Endothelial cell of umbilical vein (primary cell): Measurements from ENCODE around the gene CDK5RAP2. TPM values are rescaled to one million over a fixed set of nuclear protein-coding genes. Genes with fewer than 3 reads are reported as not detected.

Source experiments
- BruUV-seq: library from RNA; stranded (reverse); fragments of 400-500 nt; replicated peaks from 2 replicates; lab custom pipeline; 2021; lab: Mats Ljungman, UMichigan
- CTCF ChIA-PET: fragments of 300-600, 350-600 bp; sonication (Branson Sonifier 250); formaldehyde crosslinking; loops from one replicate; lab custom pipeline; 2021; ENCODE audit warnings: antibody characterized with exemption, inconsistent platforms; lab: Charles Lee
- POLR2A ChIA-PET: fragments of 300-600, 350-600 bp; sonication (Branson Sonifier 250); formaldehyde crosslinking; loops from one replicate; lab custom pipeline; 2021; ENCODE audit warnings: antibody characterized with exemption, inconsistent platforms; lab: Charles Lee
- DNase-seq: peaks from one replicate; pipeline ENCODE4 v3.0.0-alpha.2; 2011; ENCODE audit warnings: low read depth, low spot score
- FAIRE-seq: peaks from 2 replicates; lab custom pipeline; 2011; peaks lifted over from hg19 to GRCh38; lab: Jason Lieb, UNC
- H2AFZ ChIP-seq: 2 replicates; pipeline ENCODE4 v1.6.0; 2012; ENCODE audit warnings: low read depth, low read length, control low read depth, inconsistent platforms
- H3K27ac ChIP-seq: 2 replicates; pipeline ENCODE4 v1.5.1; 2011; ENCODE audit warnings: low read depth, mild to moderate bottlenecking, control low read depth, low read length, moderate library complexity; ENCODE audit not compliant: insufficient read depth
- H3K27me3 ChIP-seq, 2 experiments: 2 replicates each; pipeline versions ENCODE4 v1.6.0 to v1.6.1; 2011; ENCODE audit warnings: low read length in 2 of 2, mixed read lengths in 1 of 2; ENCODE audit not compliant: control insufficient read depth in 2 of 2, insufficient read depth in 2 of 2
- H3K36me3 ChIP-seq, 2 experiments: 2 replicates in 1 of 2; 3 replicates in 1 of 2; pipeline ENCODE4 v1.5.1; 2011; ENCODE audit warnings: low read length in 2 of 2, mild to moderate bottlenecking in 1 of 2, moderate library complexity in 1 of 2; ENCODE audit not compliant: control insufficient read depth in 2 of 2, insufficient read depth in 2 of 2; ENCODE audit errors: extremely low read depth in 1 of 2
- H3K4me1 ChIP-seq: 3 replicates; pipeline ENCODE4 v1.5.1; 2011; ENCODE audit warnings: mild to moderate bottlenecking, low read length; ENCODE audit not compliant: control insufficient read depth, insufficient read depth; ENCODE audit errors: extremely low read depth
- H3K4me2 ChIP-seq: 2 replicates; pipeline ENCODE4 v1.6.1; 2011; ENCODE audit warnings: low read length, control low read depth, mixed read lengths; ENCODE audit not compliant: insufficient read depth
- H3K4me3 ChIP-seq, 3 experiments: fragments of 200-600 bp in 1 of 3; sonication (generic), shearing (Covaris generic) in 1 of 3; replicated peaks in 1 of 3; 2 replicates each; pipeline ENCODE4 v1.5.1; 2011 to 2016; ENCODE audit warnings: control low read depth in 3 of 3, low read length in 3 of 3, mild to moderate bottlenecking in 2 of 3, inconsistent platforms in 1 of 3, low read depth in 1 of 3, moderate library complexity in 1 of 3; ENCODE audit not compliant: insufficient read depth in 1 of 3
- H3K79me2 ChIP-seq: 2 replicates; pipeline ENCODE4 v1.6.0; 2012; ENCODE audit warnings: low read length, inconsistent platforms; ENCODE audit not compliant: control insufficient read depth, insufficient read depth
- H3K9ac ChIP-seq: replicated peaks from 2 replicates; pipeline ENCODE3; 2011; ENCODE audit warnings: low read length, control low read depth; ENCODE audit not compliant: insufficient read depth; ENCODE audit errors: extremely low read depth
- H3K9me1 ChIP-seq: replicated peaks from 3 replicates; pipeline ENCODE4 v1.6.0; 2011; ENCODE audit warnings: mild to moderate bottlenecking, low read length; ENCODE audit not compliant: control insufficient read depth, insufficient read depth; ENCODE audit errors: extremely low read depth
- H3K9me3 ChIP-seq: replicated peaks from 2 replicates; pipeline ENCODE4 v1.5.1; 2012; ENCODE audit warnings: low read length, inconsistent platforms; ENCODE audit not compliant: control insufficient read depth, insufficient read depth
- H4K20me1 ChIP-seq: replicated peaks from 2 replicates; pipeline ENCODE3; 2011; ENCODE audit warnings: mild to moderate bottlenecking, low read length; ENCODE audit not compliant: control insufficient read depth, insufficient read depth; ENCODE audit errors: extremely low read depth
- CTCF ChIP-seq, 2 donors: IDR thresholded peaks; 1 replicate in 1 of 2; 2 replicates in 1 of 2; pipeline ENCODE4 v1.5.1; 2011; ENCODE audit warnings: low read length in 2 of 2, mild to moderate bottlenecking in 2 of 2, moderate library complexity in 2 of 2, control low read depth in 1 of 2, inconsistent platforms in 1 of 2, low read depth in 1 of 2; ENCODE audit not compliant: insufficient read depth in 1 of 2; ENCODE audit errors: extremely low read depth in 1 of 2
- FOS ChIP-seq: IDR thresholded peaks from 2 replicates; pipeline ENCODE4 v1.6.1; 2011; ENCODE audit warnings: mild to moderate bottlenecking, low read length, moderate library complexity, borderline replicate concordance; ENCODE audit not compliant: insufficient read depth
- GATA2 ChIP-seq: IDR thresholded peaks from 2 replicates; pipeline ENCODE4 v1.7.0; 2011; ENCODE audit warnings: low read depth, mild to moderate bottlenecking, moderate library complexity, mixed read lengths, low read length; ENCODE audit not compliant: insufficient read length, insufficient read depth
- MYC ChIP-seq: IDR thresholded peaks from one replicate; pipeline ENCODE4 v1.6.1; 2011; ENCODE audit warnings: mild to moderate bottlenecking, low read depth, low read length
- POLR2AphosphoS5 ChIP-seq: IDR thresholded peaks from 2 replicates; pipeline ENCODE4 v1.6.1; 2012; ENCODE audit warnings: low read depth, mild to moderate bottlenecking, control low read depth, low read length, moderate library complexity; ENCODE audit not compliant: insufficient read depth
- dilution Hi-C: fragments of 300-500 bp; cut with MboI; formaldehyde crosslinking; loops from one replicate; pipeline ENCODE4 v1.15.0; 2019; ENCODE audit warnings: low sequenced_read_pairs; ENCODE audit not compliant: extremely low pct_ligation_motif_present
- intact Hi-C: fragments of 100-400 bp; cut with micrococcal nuclease; formaldehyde crosslinking; loops from one replicate; pipeline ENCODE4 v1.10.0; 2022
- polyA plus RNA-seq, 4 experiments: library from polyadenylated mRNA; depleted of rRNA in 3 of 4; stranded (reverse) in 3 of 4; unstranded in 1 of 4; fragments of >200 nt; gene quantifications; 2 replicates each; pipeline versions ENCODE4 v1.2.1 to v1.2.3, GENCODE V29; 2011 to 2012; ENCODE audit warnings: missing spikeins in 1 of 4
- total RNA-seq: library from RNA; stranded (reverse); gene quantifications from 2 replicates; pipeline ENCODE4 v1.2.3, GENCODE V29; 2021
- TF ChIP-seq, protein P1 (sequence below): IDR thresholded peaks from 2 replicates; pipeline ENCODE4 v1.6.1; 2011; ENCODE audit not compliant: insufficient read depth, insufficient read length

CDK5RAP2 gene
- total and polyA plus RNA-seq, 2 donors (not counting 3 experiments of a cell fraction or from before 2014, with no cell fraction given), result 17.5 to 56.7 TPM

DNA sequence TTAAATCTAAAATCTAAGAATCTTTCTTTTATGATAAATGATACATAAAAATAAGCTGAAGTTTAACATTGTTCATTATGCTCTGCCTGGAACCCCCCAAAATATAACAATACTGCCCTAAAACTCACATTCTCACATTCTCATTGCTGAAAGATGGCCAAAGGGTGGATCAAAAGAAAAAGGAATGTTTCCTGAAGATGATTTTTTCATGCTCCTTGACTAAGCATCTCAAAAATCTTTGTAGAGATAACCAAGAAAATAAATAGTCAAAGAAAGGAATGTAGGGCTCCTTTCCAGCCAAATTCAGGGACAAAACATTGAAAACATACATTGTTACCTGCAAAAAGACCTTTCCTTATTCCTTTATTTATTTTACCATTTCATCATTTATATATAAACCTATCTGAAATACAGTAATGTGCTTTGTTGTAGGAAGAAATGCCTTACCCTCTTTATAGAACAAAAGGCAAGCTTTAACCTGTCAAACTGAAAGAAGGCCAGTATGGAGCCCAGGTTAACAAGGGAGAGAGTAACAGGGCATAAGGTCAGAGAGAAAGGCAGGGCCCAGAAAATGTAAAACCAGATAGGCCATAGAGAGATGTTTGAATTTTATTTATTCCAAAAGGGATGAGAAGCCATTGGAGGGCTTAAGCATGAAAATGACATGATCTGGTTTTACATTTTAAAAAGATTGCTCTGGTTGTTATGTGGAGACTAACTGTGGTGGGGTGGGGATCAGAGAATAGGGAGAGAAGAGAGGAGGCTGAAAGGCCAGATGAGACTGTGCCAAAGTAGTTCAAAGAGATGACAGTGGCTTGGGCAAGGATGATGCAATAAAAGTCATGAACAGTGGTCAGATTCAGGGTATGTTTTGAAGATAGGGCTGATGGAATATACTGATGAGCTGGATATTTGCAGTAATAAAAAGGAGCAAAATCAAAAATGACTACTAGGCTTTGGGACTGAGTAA is 37.3 kb upstream of the CDK5RAP2 start:
- Histone ChIP-seq H3K9me3 (no peaks in the 10 kb centered on the region), H3K27ac (no peak overlapping the region), H3K4me1 (no peaks in the 10 kb centered on the region), H3K27me3 (no peaks in the 10 kb centered on the region), H3K36me3 (no peaks in the 10 kb centered on the region), H3K4me2 (no peak overlapping the region), H2AFZ (no peak overlapping the region), H4K20me1 (no peaks in the 10 kb centered on the region), H3K9ac (no peak overlapping the region), H3K4me3 (no peak overlapping the region), H3K9me1 (no peaks in the 10 kb centered on the region), H3K79me2 (no peaks in the 10 kb centered on the region)
- no TSS peak for BruUV-seq
- ChIA-PET POLR2A (no interaction called here), CTCF (interaction anchor here (1.0 to 1.5 kb wide), 3 partner anchors 9 to 149 kb away, joined by 3 to 4 read pairs (median 3); no protein-coding TSS in a partner anchor)
- FAIRE-seq (no peak), DNase-seq (no peak)
- intact Hi-C loops (loop anchor here (5.0 kb wide), 1 partner anchor 95 kb away; the partner anchor contains the start of gene MEGF9), dilution Hi-C loops (no loop called here)
- TF ChIP-seq, protein P1, sequence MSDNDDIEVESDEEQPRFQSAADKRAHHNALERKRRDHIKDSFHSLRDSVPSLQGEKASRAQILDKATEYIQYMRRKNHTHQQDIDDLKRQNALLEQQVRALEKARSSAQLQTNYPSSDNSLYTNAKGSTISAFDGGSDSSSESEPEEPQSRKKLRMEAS, result no peak
- TF ChIP-seq GATA2, result no peak
- no peak for TF ChIP-seq CTCF (IDR thresholded peaks at IDR 0.05; ENCODE audit: extremely low read depth in 1 of 2, insufficient read depth in 1 of 2, low read depth in 1 of 2, low read length in 2 of 2)
- no peak for TF ChIP-seq FOS
- no peak for TF ChIP-seq POLR2AphosphoS5
- TF ChIP-seq MYC, result no peak
